ENCODE measurements around the gene ZNF296.

ZNF296 gene

DNA sequence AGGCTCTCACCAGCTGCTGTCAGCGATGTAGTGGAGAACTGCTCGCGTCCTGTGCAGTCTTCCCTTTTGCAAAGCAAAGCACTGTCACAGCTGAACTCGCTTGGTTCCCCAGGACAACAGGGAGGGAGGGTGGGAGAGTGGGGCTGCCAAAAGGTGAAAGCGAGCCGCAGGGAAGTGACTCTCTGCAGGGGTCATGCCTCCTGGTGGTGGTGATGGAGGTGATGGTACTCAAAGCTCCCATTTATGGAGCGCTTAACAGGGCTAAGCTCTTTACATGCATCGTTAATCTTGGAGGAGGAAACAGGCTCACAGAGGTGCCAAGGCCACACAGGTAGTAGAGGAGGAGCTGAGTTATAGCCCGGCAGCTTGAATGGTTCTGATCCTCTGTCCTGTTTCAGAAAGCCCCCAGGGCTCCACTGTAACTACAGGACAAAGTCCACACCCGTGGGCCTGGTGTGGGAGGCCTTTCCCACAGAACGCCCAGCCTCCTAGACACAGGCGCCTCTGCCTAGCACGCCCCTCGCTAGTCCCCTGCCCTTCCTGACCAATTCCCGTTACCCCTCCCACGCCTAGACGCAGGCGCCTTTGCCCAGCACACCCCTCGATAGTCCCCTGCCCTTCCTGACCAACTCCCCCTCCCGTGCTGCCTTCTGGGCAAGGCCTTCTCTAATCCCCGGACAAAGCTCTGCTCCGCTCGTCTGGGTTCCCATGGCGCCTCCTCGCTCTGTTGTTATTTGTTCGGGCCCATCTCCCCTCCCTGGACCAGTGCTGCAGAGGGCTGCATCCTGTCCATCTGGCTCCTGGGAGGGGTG lies 27.4 kb upstream of the ZNF296 start:
- Histone ChIP-seq H3K9me3 (ENCODE audit: control insufficient read depth, insufficient read depth, low read length) (no peaks in the 10 kb centered on the region), H3K27ac (ENCODE audit: low read length) (no peak overlapping the region), H3K36me3 (ENCODE audit: control insufficient read depth, insufficient read depth, low read length) (no peaks in the 10 kb centered on the region), H3K4me1 (ENCODE audit: control insufficient read depth, insufficient read depth, low read length) (peaks cover 5% of the 10 kb centered on the region), H3K4me3 (ENCODE audit: low read length) (no peak overlapping the region), H3K27me3 (ENCODE audit: control insufficient read depth, insufficient read depth, low read length) (no peaks in the 10 kb centered on the region)
- WGBS (ENCODE audit: insufficient coverage, insufficient read length): no CpG with 5 or more reads among the region's 26 CpGs
- no peak for DNase-seq (ENCODE audit: low read depth, low spot score)

GRCh38 chr19:45103156-45103507 lies 26.9 kb upstream of the ZNF296 start:
- DNase-seq (ENCODE audit: low read depth, low spot score): no peak
- Histone ChIP-seq H3K4me1 (ENCODE audit: control insufficient read depth, insufficient read depth, low read length) (peaks cover 6% of the 10 kb centered on the region), H3K36me3 (ENCODE audit: control insufficient read depth, insufficient read depth, low read length) (no peaks in the 10 kb centered on the region), H3K4me3 (ENCODE audit: low read length) (no peak overlapping the region), H3K27me3 (ENCODE audit: control insufficient read depth, insufficient read depth, low read length) (no peaks in the 10 kb centered on the region), H3K9me3 (ENCODE audit: control insufficient read depth, insufficient read depth, low read length) (no peaks in the 10 kb centered on the region), H3K27ac (ENCODE audit: low read length) (no peak overlapping the region)
- WGBS (ENCODE audit: insufficient coverage, insufficient read length): no CpG with 5 or more reads among the region's 15 CpGs

DNA sequence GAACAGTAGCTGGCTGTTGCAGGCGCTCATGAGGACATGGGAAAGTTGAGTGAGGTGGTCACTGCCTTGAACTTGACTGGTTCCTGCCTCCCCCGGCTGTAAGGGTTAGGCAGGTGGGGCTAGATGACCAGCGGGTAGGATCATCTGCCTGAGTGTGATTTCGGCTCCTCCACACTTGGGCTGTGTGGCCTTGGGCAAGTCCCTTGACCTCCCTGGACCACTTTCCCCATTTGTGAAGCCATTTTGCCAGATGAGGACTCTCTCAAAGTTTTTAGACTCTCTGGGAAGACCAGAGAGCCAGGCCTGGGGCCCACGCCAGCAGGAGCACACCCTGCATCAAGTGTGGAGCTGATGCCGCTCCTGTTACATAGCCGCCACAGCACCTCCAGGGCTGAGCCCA lies 26.2 kb upstream of the ZNF296 start:
- H3K27me3 ChIP-seq (ENCODE audit: control insufficient read depth, insufficient read depth, low read length): no peaks in the 10 kb centered on the region
- H3K4me1 ChIP-seq (ENCODE audit: control insufficient read depth, insufficient read depth, low read length): peaks cover 6% of the 10 kb centered on the region
- no peak for DNase-seq (ENCODE audit: low read depth, low spot score)
- no peaks in the 10 kb centered on the region for H3K36me3 ChIP-seq (ENCODE audit: control insufficient read depth, insufficient read depth, low read length)
- H3K27ac ChIP-seq (ENCODE audit: low read length): no peak overlapping the region
- no peaks in the 10 kb centered on the region for H3K9me3 ChIP-seq (ENCODE audit: control insufficient read depth, insufficient read depth, low read length)
- H3K4me3 ChIP-seq (ENCODE audit: low read length): no peak overlapping the region
- WGBS (ENCODE audit: insufficient coverage, insufficient read length): no CpG with 5 or more reads among the region's 7 CpGs

DNA sequence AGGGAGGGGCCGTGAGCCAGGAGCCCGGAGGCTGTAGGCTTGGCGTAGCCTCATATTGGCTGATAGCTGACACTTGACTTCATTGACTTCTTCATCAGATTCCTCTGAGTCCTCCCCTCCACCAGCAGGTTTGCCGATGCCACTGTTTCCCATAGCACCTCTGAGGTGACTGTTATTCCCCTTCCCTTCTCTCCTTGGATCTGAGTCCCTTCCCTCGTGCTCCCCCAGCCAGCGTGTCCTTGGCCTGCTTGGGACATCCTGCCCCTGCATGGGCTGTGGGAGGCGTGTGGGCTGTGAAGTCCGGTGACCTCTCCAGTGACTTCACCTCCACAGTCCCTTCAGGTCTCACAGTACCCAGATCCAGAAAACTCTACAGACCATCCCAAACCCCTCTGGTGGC lies 25.5 kb upstream of the ZNF296 start:
- Histone ChIP-seq H3K9me3 (ENCODE audit: control insufficient read depth, insufficient read depth, low read length) (no peaks in the 10 kb centered on the region), H3K4me3 (ENCODE audit: low read length) (no peak overlapping the region), H3K27me3 (ENCODE audit: control insufficient read depth, insufficient read depth, low read length) (no peaks in the 10 kb centered on the region), H3K36me3 (ENCODE audit: control insufficient read depth, insufficient read depth, low read length) (no peaks in the 10 kb centered on the region), H3K27ac (ENCODE audit: low read length) (no peak overlapping the region), H3K4me1 (ENCODE audit: control insufficient read depth, insufficient read depth, low read length) (peaks cover 6% of the 10 kb centered on the region)
- DNase-seq (ENCODE audit: low read depth, low spot score): no peak
- WGBS (ENCODE audit: insufficient coverage, insufficient read length): no CpG with 5 or more reads among the region's 8 CpGs

DNA sequence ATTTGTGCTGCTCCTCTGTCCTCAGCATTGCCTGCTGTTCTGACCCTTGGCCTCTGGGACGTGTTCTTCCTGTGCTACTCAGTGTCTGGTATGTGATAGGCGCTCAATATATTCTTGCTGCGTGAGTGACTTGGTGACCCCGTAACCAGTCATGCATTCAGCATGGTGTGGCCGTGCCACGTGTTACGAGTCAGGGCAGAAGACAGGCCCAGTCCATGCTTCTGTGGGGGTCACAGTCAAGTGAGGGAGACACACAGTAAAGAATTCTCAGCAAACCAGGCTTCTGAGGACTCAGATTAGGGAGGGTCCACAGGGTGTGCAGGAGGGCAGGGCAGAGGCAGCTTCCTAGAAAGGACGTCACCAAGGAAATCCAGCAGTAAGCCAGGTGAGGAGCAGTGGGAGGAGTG lies 24.6 kb upstream of the ZNF296 start:
- Histone ChIP-seq H3K4me1 (ENCODE audit: control insufficient read depth, insufficient read depth, low read length) (peaks cover 6% of the 10 kb centered on the region), H3K27ac (ENCODE audit: low read length) (no peak overlapping the region), H3K36me3 (ENCODE audit: control insufficient read depth, insufficient read depth, low read length) (no peaks in the 10 kb centered on the region), H3K9me3 (ENCODE audit: control insufficient read depth, insufficient read depth, low read length) (no peaks in the 10 kb centered on the region), H3K4me3 (ENCODE audit: low read length) (no peak overlapping the region), H3K27me3 (ENCODE audit: control insufficient read depth, insufficient read depth, low read length) (no peaks in the 10 kb centered on the region)
- no CpG with 5 or more reads among the region's 8 CpGs for WGBS (ENCODE audit: insufficient coverage, insufficient read length)
- no peak for DNase-seq (ENCODE audit: low read depth, low spot score)

DNA sequence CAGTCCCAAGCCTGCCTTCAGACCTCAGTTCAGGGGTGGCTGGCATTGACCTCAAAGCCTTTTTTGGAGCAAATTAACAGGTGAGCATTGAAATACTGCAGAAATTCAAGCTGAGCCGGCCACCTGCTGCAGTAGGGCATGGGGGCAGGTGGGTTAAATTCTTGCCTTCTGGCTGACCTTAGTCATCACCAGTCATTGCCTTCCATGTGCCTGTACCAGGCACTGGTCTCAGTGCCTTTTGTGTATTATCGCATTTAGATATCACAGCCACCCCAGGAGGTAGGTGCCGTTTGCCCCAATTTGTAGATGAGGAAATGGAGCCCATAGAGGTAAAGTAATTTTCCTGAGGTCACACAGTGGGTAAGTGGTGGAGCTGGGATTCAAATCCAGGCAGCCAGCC lies 23.9 kb upstream of the ZNF296 start:
- Histone ChIP-seq H3K36me3 (ENCODE audit: control insufficient read depth, insufficient read depth, low read length) (no peaks in the 10 kb centered on the region), H3K4me1 (ENCODE audit: control insufficient read depth, insufficient read depth, low read length) (peaks cover 6% of the 10 kb centered on the region), H3K9me3 (ENCODE audit: control insufficient read depth, insufficient read depth, low read length) (no peaks in the 10 kb centered on the region), H3K27me3 (ENCODE audit: control insufficient read depth, insufficient read depth, low read length) (no peaks in the 10 kb centered on the region), H3K4me3 (ENCODE audit: low read length) (no peak overlapping the region), H3K27ac (ENCODE audit: low read length) (no peak overlapping the region)
- no peak for DNase-seq (ENCODE audit: low read depth, low spot score)
- WGBS (ENCODE audit: insufficient coverage, insufficient read length): no CpG with 5 or more reads among the region's 3 CpGs

- no peak overlapping the region for H3K27ac ChIP-seq (ENCODE audit: low read length)
- peaks cover 6% of the 10 kb centered on the region for H3K4me1 ChIP-seq (ENCODE audit: control insufficient read depth, insufficient read depth, low read length)
- H3K36me3 ChIP-seq (ENCODE audit: control insufficient read depth, insufficient read depth, low read length): no peaks in the 10 kb centered on the region
- H3K4me3 ChIP-seq (ENCODE audit: low read length): no peak overlapping the region
- no peaks in the 10 kb centered on the region for H3K9me3 ChIP-seq (ENCODE audit: control insufficient read depth, insufficient read depth, low read length)
- DNase-seq (ENCODE audit: low read depth, low spot score): no peak
- H3K27me3 ChIP-seq (ENCODE audit: control insufficient read depth, insufficient read depth, low read length): no peaks in the 10 kb centered on the region
- no CpG with 5 or more reads among the region's 25 CpGs for whole genome bisulfite sequencing (ENCODE audit: insufficient coverage, insufficient read length)
Observed at GRCh38 chr19:45099467-45100191, 23.4 kb upstream of the ZNF296 start.

DNA sequence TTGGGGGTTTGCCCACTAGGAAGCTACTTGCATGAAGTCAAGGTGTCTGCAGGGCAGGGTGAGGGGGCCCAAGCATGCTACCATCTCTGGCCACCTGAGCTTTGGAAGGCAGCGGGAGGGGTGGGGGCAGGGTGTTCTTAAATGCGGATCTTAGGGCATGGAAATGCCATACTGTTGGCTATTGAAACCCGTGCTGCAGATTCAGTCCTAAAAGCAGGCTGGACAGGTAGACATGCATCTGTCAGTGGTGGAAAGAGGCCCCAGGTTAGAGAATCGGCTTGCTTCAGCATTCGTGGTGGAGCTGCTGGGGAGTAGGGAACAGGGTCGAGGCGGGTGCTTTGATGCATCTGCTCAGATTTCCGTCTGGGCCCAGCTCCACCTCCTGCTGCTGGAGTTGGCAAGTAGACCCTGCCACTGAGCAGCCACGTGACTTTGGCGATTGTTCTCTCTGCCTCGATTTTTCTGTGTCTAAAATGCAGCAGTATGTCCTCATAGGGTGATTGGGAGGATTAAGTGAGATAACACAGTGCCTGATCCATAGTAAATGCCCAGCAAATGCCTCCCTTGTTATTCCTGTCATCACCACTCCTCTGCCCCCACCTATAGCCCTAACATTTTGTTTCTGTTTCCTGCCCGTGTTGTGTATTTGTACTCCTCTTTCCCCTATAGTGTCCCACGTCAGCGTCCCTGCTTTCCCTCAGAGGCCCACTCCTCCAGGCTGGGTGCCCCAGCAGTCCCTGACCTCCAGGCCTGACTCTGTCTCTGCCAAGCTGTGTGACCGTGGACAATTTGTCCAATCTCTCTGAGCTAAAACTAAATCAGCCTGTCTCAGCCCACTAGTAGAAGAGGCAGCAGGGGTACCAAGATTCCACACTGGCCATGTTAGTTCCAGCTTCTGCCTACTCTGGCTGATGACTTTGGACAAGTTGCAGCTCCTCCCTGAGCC lies 22.5 kb upstream of the ZNF296 start:
- H3K4me3 ChIP-seq (ENCODE audit: low read length): no peak overlapping the region
- H3K9me3 ChIP-seq (ENCODE audit: control insufficient read depth, insufficient read depth, low read length): no peaks in the 10 kb centered on the region
- WGBS (ENCODE audit: insufficient coverage, insufficient read length): no CpG with 5 or more reads among the region's 15 CpGs
- peaks cover 6% of the 10 kb centered on the region for H3K4me1 ChIP-seq (ENCODE audit: control insufficient read depth, insufficient read depth, low read length)
- no peaks in the 10 kb centered on the region for H3K27me3 ChIP-seq (ENCODE audit: control insufficient read depth, insufficient read depth, low read length)
- no peaks in the 10 kb centered on the region for H3K36me3 ChIP-seq (ENCODE audit: control insufficient read depth, insufficient read depth, low read length)
- no peak for DNase-seq (ENCODE audit: low read depth, low spot score)
- no peak overlapping the region for H3K27ac ChIP-seq (ENCODE audit: low read length)

DNA sequence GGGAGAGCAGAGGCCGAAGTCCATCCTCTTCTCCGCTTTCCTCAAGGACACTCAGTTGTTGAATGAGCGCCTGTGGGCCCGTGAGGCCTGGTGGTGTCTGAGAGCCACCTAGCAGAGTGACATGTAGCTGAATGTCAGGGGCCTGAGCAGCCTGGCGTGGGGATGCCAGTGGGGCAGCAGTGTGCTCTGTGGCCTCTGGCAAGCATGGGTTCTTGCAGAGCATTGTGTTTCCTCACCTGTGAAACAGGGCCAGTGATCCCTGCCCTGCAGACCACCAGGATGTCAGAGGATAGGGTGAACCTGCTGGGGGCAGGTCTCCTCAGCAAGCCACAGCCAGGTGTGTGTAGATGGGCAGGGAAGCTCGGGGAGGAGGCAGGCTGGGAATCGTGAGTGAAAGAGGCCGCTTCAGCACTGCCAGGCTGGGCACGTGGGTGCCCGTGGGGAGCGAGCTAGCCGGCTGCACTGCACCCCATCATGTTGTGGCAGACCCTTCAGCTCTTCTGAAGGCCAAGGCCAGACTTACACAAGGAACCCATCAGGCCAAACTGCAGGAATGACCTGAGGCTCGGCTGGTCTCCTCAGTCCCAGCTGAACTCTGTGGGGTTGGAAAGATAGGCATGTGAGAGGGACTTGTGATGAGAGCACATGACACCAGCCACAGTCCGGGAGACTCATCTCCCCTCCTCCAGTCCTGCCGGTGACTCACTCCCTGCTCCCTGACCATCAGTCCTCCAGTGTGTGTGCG lies 21.7 kb upstream of the ZNF296 start:
- H3K27ac ChIP-seq (ENCODE audit: low read length): no peak overlapping the region
- WGBS (ENCODE audit: insufficient coverage, insufficient read length): no CpG with 5 or more reads among the region's 16 CpGs
- DNase-seq (ENCODE audit: low read depth, low spot score): no peak

DNA sequence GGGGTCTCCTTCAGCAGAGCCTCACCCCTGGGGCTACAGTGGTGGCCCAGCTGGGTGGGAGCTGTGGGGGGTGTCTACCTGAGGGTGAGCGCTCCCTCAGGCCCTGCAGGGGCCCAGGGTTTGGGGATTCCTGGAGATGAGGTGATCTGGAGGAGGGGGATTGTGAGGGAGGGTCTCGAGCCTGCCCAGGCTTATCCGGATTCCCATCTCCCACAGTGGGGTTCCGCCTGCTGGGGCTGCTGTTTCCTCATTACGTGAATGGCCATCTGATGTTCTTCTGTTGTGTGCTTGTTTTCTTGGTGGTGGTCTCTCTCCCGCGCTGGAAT lies 21.1 kb upstream of the ZNF296 start:
- Histone ChIP-seq H3K4me1 (ENCODE audit: control insufficient read depth, insufficient read depth, low read length) (0 out of 2 replicates have a peak, but pooled peaks cover 1% of the 10 kb centered on the region), H3K4me3 (ENCODE audit: low read length) (no peak overlapping the region), H3K27me3 (ENCODE audit: control insufficient read depth, insufficient read depth, low read length) (no peaks in the 10 kb centered on the region), H3K36me3 (ENCODE audit: control insufficient read depth, insufficient read depth, low read length) (no peaks in the 10 kb centered on the region), H3K9me3 (ENCODE audit: control insufficient read depth, insufficient read depth, low read length) (no peaks in the 10 kb centered on the region), H3K27ac (ENCODE audit: low read length) (no peak overlapping the region)
- no peak for DNase-seq (ENCODE audit: low read depth, low spot score)
- WGBS (ENCODE audit: insufficient coverage, insufficient read length): no CpG with 5 or more reads among the region's 7 CpGs

More for the DNA sequence above, 21.7 kb upstream of the ZNF296 start:
- no peaks in the 10 kb centered on the region for H3K36me3 ChIP-seq (ENCODE audit: control insufficient read depth, insufficient read depth, low read length)
- peaks cover 2% of the 10 kb centered on the region for H3K4me1 ChIP-seq (ENCODE audit: control insufficient read depth, insufficient read depth, low read length)
- H3K9me3 ChIP-seq (ENCODE audit: control insufficient read depth, insufficient read depth, low read length): no peaks in the 10 kb centered on the region
- no peaks in the 10 kb centered on the region for H3K27me3 ChIP-seq (ENCODE audit: control insufficient read depth, insufficient read depth, low read length)
- no peak overlapping the region for H3K4me3 ChIP-seq (ENCODE audit: low read length)

Measured in iPS DF 6.9 (cell line).